H1 (cell line): ENCODE measurements around the gene CNGA2. TPM values are rescaled to one million over a fixed set of nuclear protein-coding genes. Genes with fewer than 3 reads are reported as not detected.

Source experiments
- EZH2 ChIP-seq: fragments of 200-600 bp; sonication (generic); IDR thresholded peaks from 2 replicates; pipeline ENCODE4 v1.7.1; 2012; ENCODE audit warnings: low read depth, mild to moderate bottlenecking, moderate library complexity, low read length, inconsistent platforms; ENCODE audit not compliant: severe bottlenecking
- polyA plus RNA-seq, 7 experiments: library from polyadenylated mRNA; depleted of rRNA in 3 of 7; stranded (reverse) in 5 of 7; unstranded in 2 of 7; fragments of >200 nt in 5 of 7; fragments of 200-250 nt in 2 of 7; gene quantifications; 1 replicate in 5 of 7; 2 replicates in 1 of 7; 4 replicates in 1 of 7; pipeline versions ENCODE4 v1.2.1 to v1.2.3, GENCODE V29; 2011 to 2013; ENCODE audit warnings: missing spikeins in 2 of 7, mixed read lengths in 2 of 7
- total RNA-seq: library from RNA; stranded (reverse); fragmentation: NEBNext Ultra II Directional; extraction: Animal tissue kit (Norgen Biotek cat#: 25700); gene quantifications from 2 replicates; pipeline ENCODE4 v1.2.1, GENCODE V29; 2021

CNGA2 gene
- total and polyA plus RNA-seq, 2 of the 8 experiments (the other 6 are each of a cell fraction or from before 2014, with no cell fraction given) = not detected

GRCh38 chrX:151774421-151774820, 39.9 kb downstream of the CNGA2 start (continued):
- TF ChIP-seq EZH2 = no peak
